Activated T-cell treated with anti-CD3 and anti-CD28 coated beads, Interleukin-2, amount 50 U/mL, for 24 hours (primary cell): ENCODE measurements around the gene CD1C.
"Not testable (repeated sequence)": the region's sequence is repeated elsewhere in the genome, so short reads cannot be mapped to it uniquely, and the experiment has no call there.

ENCODE experiments used
- DNase-seq: peaks from one replicate; pipeline ENCODE4 v3.0.0-alpha.2; 2020
- H3K27ac Mint-ChIP-seq: 2 replicates; pipeline ENCODE4 v1.8.0; 2020; ENCODE audit warnings: mild to moderate bottlenecking, mixed read lengths
- H3K27me3 Mint-ChIP-seq: 2 replicates; pipeline ENCODE4 v1.8.0; 2020; ENCODE audit warnings: mixed read lengths
- H3K36me3 Mint-ChIP-seq: 2 replicates; pipeline ENCODE4 v1.8.0; 2020; ENCODE audit warnings: low read depth, mixed read lengths
- H3K4me1 Mint-ChIP-seq: 2 replicates; pipeline ENCODE4 v1.8.0; 2020; ENCODE audit warnings: low read depth, mixed read lengths
- H3K4me3 Mint-ChIP-seq: 2 replicates; pipeline ENCODE4 v1.8.0; 2020; ENCODE audit warnings: mild to moderate bottlenecking, moderate library complexity, mixed read lengths
- H3K9me3 Mint-ChIP-seq: 2 replicates; pipeline ENCODE4 v1.8.0; 2020; ENCODE audit warnings: mixed read lengths

CD1C gene

DNA sequence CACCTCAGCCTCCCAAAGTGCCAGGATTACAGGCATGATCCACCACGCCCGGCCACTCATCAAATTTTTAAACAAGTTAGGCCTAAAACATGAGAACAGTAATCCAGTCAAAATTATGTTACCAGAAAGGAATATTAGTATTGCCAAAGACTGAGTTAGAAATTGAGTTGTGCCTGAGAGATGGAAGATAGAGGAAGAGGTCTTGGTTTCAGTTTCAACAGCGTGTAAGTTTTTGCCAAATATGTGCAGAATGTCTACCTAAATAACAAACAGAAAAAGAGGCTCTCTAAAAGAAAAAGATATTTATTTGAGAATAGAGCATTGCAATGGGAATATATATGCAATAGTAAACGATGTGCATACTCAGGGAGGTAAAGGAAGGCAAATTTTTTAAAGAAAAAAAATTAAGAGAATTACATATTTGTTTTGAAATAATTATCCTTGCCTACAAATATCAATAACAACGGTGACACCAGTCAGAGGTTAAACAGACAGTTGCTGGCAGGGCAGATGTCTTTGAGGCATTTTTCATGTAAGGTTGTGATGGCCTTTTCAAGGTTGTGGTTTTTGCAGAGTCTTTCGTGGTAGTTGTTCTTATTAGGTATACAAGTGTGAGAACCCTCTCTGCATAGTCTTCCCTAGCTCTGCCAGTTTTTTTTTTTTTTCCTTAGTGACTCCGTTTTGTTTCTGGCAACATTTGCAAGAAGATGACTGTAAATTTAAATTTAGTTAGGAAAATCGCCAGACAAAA lies 43.9 kb downstream of the CD1C start:
- Mint-ChIP-seq H3K9me3 (peaks cover 8% of the 10 kb centered on the region), H3K4me1 (peaks cover 22% of the 10 kb centered on the region), H3K4me3 (no peak overlapping the region), H3K27ac (no peak overlapping the region), H3K36me3 (no peaks in the 10 kb centered on the region), H3K27me3 (peaks cover 24% of the 10 kb centered on the region)
- DNase-seq = no peak

DNA sequence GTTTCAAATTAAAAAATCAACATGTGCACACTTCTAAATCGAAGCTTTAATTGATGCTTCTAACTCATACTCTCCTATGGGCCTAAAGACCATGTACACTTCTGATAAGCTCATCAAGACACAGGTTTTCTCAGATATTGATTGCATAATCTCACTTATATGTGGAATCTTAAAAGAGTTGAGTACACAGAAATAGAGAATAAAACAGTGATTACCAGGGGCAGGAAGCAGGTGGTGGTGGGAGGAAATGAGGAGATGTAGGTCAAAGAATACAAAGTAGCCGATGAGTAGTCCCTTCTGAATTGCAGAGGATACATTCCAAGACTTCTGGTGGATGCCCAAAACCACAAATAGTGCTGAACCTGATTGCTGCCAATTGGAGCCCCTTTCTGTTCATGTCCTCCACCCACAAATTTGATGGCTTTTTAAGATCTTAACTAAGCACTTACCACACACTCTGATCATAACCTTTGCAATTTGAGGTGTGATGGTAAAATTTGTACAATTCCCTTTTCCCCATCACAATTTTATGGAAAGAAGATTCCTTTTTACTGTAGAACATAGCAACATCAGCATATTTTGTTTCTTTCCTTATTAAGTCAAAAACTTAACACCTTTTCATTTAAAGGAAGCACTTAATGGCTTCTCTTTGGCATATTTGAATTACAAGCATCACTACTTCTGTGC lies 44.9 kb downstream of the CD1C start:
- H3K27ac Mint-ChIP-seq = no peak overlapping the region
- H3K27me3 Mint-ChIP-seq = peaks cover 21% of the 10 kb centered on the region
- H3K4me1 Mint-ChIP-seq = peaks cover 21% of the 10 kb centered on the region
- H3K36me3 Mint-ChIP-seq = no peaks in the 10 kb centered on the region
- H3K9me3 Mint-ChIP-seq = peaks cover 13% of the 10 kb centered on the region
- DNase-seq = no peak
- H3K4me3 Mint-ChIP-seq = no peak overlapping the region

GRCh38 chr1:158335213-158335532 lies 45.5 kb downstream of the CD1C start:
- Mint-ChIP-seq H3K36me3 (no peaks in the 10 kb centered on the region), H3K4me3 (no peak overlapping the region), H3K27me3 (peaks cover 21% of the 10 kb centered on the region), H3K27ac (no peak overlapping the region), H3K9me3 (peaks cover 13% of the 10 kb centered on the region), H3K4me1 (peaks cover 21% of the 10 kb centered on the region)
- DNase-seq = no peak

DNA sequence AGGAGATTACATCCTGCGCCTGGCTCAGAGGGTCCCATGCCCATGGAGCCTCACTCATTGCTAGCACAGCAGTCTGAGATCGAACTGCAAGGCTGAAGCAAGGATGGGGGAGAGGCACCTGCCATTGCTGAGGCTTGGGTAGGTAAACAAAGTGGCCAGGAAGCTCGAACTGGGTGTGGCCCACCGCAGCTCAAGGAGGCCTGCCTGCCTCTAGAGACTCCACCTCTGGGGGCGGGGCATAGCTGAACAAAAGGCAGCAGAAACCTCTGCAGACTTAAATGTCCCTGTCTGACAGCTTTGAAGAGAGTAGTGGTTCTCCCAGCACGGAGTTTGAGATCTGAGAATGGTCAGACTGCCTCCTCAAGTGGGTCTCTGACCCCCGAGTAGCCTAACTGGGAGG lies 46.7 kb downstream of the CD1C start:
- peaks cover 21% of the 10 kb centered on the region for H3K4me1 Mint-ChIP-seq
- peaks cover 13% of the 10 kb centered on the region for H3K9me3 Mint-ChIP-seq
- H3K4me3 Mint-ChIP-seq, H3K36me3 Mint-ChIP-seq, DNase-seq, H3K27ac Mint-ChIP-seq: not testable (repeated sequence)
- H3K27me3 Mint-ChIP-seq = peaks cover 21% of the 10 kb centered on the region
